Measurements from ENCODE around the gene SEMA4D.
A peak's percentile ranks its signal among the peaks of the same experiment; 100 is the strongest.

The SEMA4D gene

GRCh38 chr9:89384783-89385182 lies 113.1 kb downstream of the SEMA4D start:
- in situ Hi-C loops (cut with HindIII; ENCODE audit: low pct_ligation_motif_present, low sequenced_read_pairs): no loop called here
- Histone ChIP-seq H3K4me3 (ENCODE audit: low read depth, low read length) (no peak overlapping the region), H3K27ac (no peak overlapping the region), H3K36me3 (replicated peaks) (no peaks in the 10 kb centered on the region), H3K27me3 (replicated peaks) (no peaks in the 10 kb centered on the region)
- TF ChIP-seq CTCF (IDR thresholded peaks at IDR 0.05; ENCODE audit: low read depth, low read length, missing control alignments): no peak
- DNase-seq: no peak

- H3K4me3 ChIP-seq (ENCODE audit: low read depth, low read length): no peak overlapping the region
- in situ Hi-C loops (cut with HindIII; ENCODE audit: low pct_ligation_motif_present, low sequenced_read_pairs): no loop called here
- no peak overlapping the region for H3K27ac ChIP-seq
- H3K27me3 ChIP-seq (replicated peaks): no peaks in the 10 kb centered on the region
- H3K36me3 ChIP-seq (replicated peaks): no peaks in the 10 kb centered on the region
- TF ChIP-seq CTCF (IDR thresholded peaks at IDR 0.05; ENCODE audit: low read depth, low read length, missing control alignments): no peak
- DNase-seq: no peak
These were observed 114.1 kb downstream of the SEMA4D start for GRCh38 chr9:89383721-89384300.

GRCh38 chr9:89383030-89383720 lies 114.7 kb downstream of the SEMA4D start:
- Histone ChIP-seq H3K27me3 (replicated peaks) (no peaks in the 10 kb centered on the region), H3K27ac (no peak overlapping the region), H3K36me3 (replicated peaks) (no peaks in the 10 kb centered on the region), H3K4me3 (ENCODE audit: low read depth, low read length) (no peak overlapping the region)
- in situ Hi-C loops (cut with HindIII; ENCODE audit: low pct_ligation_motif_present, low sequenced_read_pairs): no loop called here
- peak; percentile 4 for TF ChIP-seq CTCF (IDR thresholded peaks at IDR 0.05; ENCODE audit: low read depth, low read length, missing control alignments)
- DNase-seq: no peak

GRCh38 chr9:89382026-89382986 lies 115.6 kb downstream of the SEMA4D start:
- DNase-seq: no peak
- in situ Hi-C loops (cut with HindIII; ENCODE audit: low pct_ligation_motif_present, low sequenced_read_pairs): no loop called here
- H3K4me3 ChIP-seq (ENCODE audit: low read depth, low read length): no peak overlapping the region
- H3K27ac ChIP-seq: no peak overlapping the region
- H3K36me3 ChIP-seq (replicated peaks): no peaks in the 10 kb centered on the region
- no peaks in the 10 kb centered on the region for H3K27me3 ChIP-seq (replicated peaks)
- no peak for TF ChIP-seq CTCF (IDR thresholded peaks at IDR 0.05; ENCODE audit: low read depth, low read length, missing control alignments)

- in situ Hi-C loops (cut with HindIII; ENCODE audit: low pct_ligation_motif_present, low sequenced_read_pairs): no loop called here
These were observed 116.7 kb downstream of the SEMA4D start for GRCh38 chr9:89381308-89381609.

More at GRCh38 chr9:89381308-89381609, 116.7 kb downstream of the SEMA4D start:
- no peak for TF ChIP-seq CTCF (IDR thresholded peaks at IDR 0.05; ENCODE audit: low read depth, low read length, missing control alignments)
- H3K36me3 ChIP-seq (replicated peaks): no peaks in the 10 kb centered on the region
- no peak overlapping the region for H3K27ac ChIP-seq
- no peaks in the 10 kb centered on the region for H3K27me3 ChIP-seq (replicated peaks)
- no peak overlapping the region for H3K4me3 ChIP-seq (ENCODE audit: low read depth, low read length)
- no peak for DNase-seq

Measured in brain microvascular endothelial cell (primary cell).